Panc1 (cell line): ENCODE results near the gene NUBP1. TPM values are rescaled to one million over a fixed set of nuclear protein-coding genes. Genes with fewer than 3 reads are reported as not detected.

Experiments
- ATAC-seq: fragments of 200-7000 bp; cut with Tn5 transposase; 2 replicates; pipeline ENCODE4 v1.9.1; 2020; ENCODE audit warnings: mild to moderate bottlenecking, moderate library complexity
- BruUV-seq: library from RNA; stranded (reverse); fragments of 400-500 nt; replicated peaks from 2 replicates; lab custom pipeline; 2021; lab: Mats Ljungman, UMichigan
- CTCF ChIA-PET: fragments of 300-600 bp; sonication (Branson Sonifier 250); formaldehyde crosslinking; loops from one replicate; lab custom pipeline; 2022; ENCODE audit warnings: antibody characterized with exemption; lab: Charles Lee
- POLR2A ChIA-PET: fragments of 300-600 bp; sonication (Branson Sonifier 250); formaldehyde crosslinking; loops from one replicate; lab custom pipeline; 2022; ENCODE audit warnings: antibody characterized with exemption; lab: Charles Lee
- DNase-seq: peaks from one replicate; pipeline ENCODE4 v3.0.0-alpha.2; 2010; ENCODE audit warnings: low read depth, low spot score
- H3K27ac ChIP-seq: 2 replicates; pipeline ENCODE4 v1.5.1; 2011; ENCODE audit warnings: mild to moderate bottlenecking, low read length, inconsistent platforms
- H3K27me3 ChIP-seq: fragments of 200-500 bp; sonication (Bioruptor generic); 2 replicates; pipeline ENCODE4 v1.6.0; 2014; ENCODE audit warnings: low read length, inconsistent platforms; ENCODE audit not compliant: control insufficient read depth, insufficient read depth
- H3K36me3 ChIP-seq: fragments of 200-500 bp; sonication (Bioruptor generic); 2 replicates; pipeline ENCODE4 v1.5.1; 2014; ENCODE audit warnings: inconsistent platforms, mild to moderate bottlenecking, low read length, moderate library complexity; ENCODE audit not compliant: control insufficient read depth, insufficient read depth
- H3K4me1 ChIP-seq: 2 replicates; pipeline ENCODE4 v1.5.1; 2011; ENCODE audit warnings: inconsistent platforms, mild to moderate bottlenecking, low read length, moderate library complexity; ENCODE audit not compliant: control insufficient read depth, insufficient read depth
- H3K4me3 ChIP-seq, 2 experiments: 2 replicates each; pipeline ENCODE4 v1.5.1; 2011 to 2012; ENCODE audit warnings: low read depth in 2 of 2, low read length in 2 of 2, mild to moderate bottlenecking in 2 of 2, inconsistent platforms in 1 of 2, moderate library complexity in 1 of 2
- H3K9me3 ChIP-seq: fragments of 200-500 bp; sonication (Bioruptor generic); 2 replicates; pipeline ENCODE4 v1.5.1; 2014; ENCODE audit warnings: low read depth, mild to moderate bottlenecking, inconsistent platforms, low read length, moderate library complexity; ENCODE audit not compliant: control insufficient read depth, insufficient read depth
- CTCF ChIP-seq: fragments of 450-650 bp; IDR thresholded peaks from 2 replicates; pipeline ENCODE4 v1.5.1; 2017; ENCODE audit warnings: mild to moderate bottlenecking
- POLR2AphosphoS5 ChIP-seq: IDR thresholded peaks from 2 replicates; pipeline ENCODE4 v1.6.1; 2012; ENCODE audit warnings: mild to moderate bottlenecking, low read depth, low read length, moderate library complexity
- REST ChIP-seq, 2 experiments: IDR thresholded peaks; 2 replicates each; pipeline ENCODE4 v1.6.1; 2011 to 2012; ENCODE audit warnings: low read depth in 2 of 2, control low read depth in 1 of 2, low read length in 1 of 2, mild to moderate bottlenecking in 1 of 2, moderate library complexity in 1 of 2; ENCODE audit not compliant: insufficient read depth in 1 of 2
- SIN3A ChIP-seq: IDR thresholded peaks from 2 replicates; pipeline ENCODE4 v1.6.1; 2012; ENCODE audit warnings: low read depth, mild to moderate bottlenecking, low read length, moderate library complexity, borderline replicate concordance; ENCODE audit not compliant: insufficient read depth
- TCF7L2 ChIP-seq: IDR thresholded peaks from 2 replicates; pipeline ENCODE4 v1.6.1; 2011; ENCODE audit warnings: mild to moderate bottlenecking, low read depth, low read length, inconsistent platforms
- in situ Hi-C: cut with HindIII; loops from 2 replicates; pipeline ENCODE4 v1.10.0; 2016; ENCODE audit warnings: low sequenced_read_pairs, low pct_unique_long_range_greater_than_20kb
- intact Hi-C: fragments of 100-400 bp; cut with micrococcal nuclease; formaldehyde crosslinking; loops from one replicate; pipeline ENCODE4 v1.10.0; 2022; ENCODE audit not compliant: unreplicated experiment
- total RNA-seq: library from RNA; stranded (reverse); gene quantifications from one replicate; pipeline ENCODE4 v1.2.1, GENCODE V29; 2021; ENCODE audit not compliant: unreplicated experiment

NUBP1 gene
- total RNA-seq, 1 experiment from 2014 or later: 27.5 TPM

GRCh38 chr16:10699756-10700155 lies 43.9 kb upstream of the NUBP1 start:
- POLR2A ChIA-PET: no interaction called here
- intact Hi-C loops: no loop called here
- ATAC-seq: no peak

GRCh38 chr16:10708969-10709368 lies 34.7 kb upstream of the NUBP1 start:
- ChIA-PET POLR2A (no interaction called here), CTCF (no interaction called here)
- Histone ChIP-seq H3K9me3 (no peaks in the 10 kb centered on the region), H3K27me3 (peaks cover 18% of the 10 kb centered on the region), H3K36me3 (no peaks in the 10 kb centered on the region), H3K4me3 (no peak overlapping the region), H3K4me1 (no peaks in the 10 kb centered on the region), H3K27ac (no peak overlapping the region)
- DNase-seq: no peak
- intact Hi-C loops (no loop called here), in situ Hi-C loops (no loop called here)
- BruUV-seq: no TSS peak
- TF ChIP-seq SIN3A (no peak), POLR2AphosphoS5 (no peak), REST (IDR thresholded peaks at IDR 0.05; ENCODE audit: insufficient read depth in 1 of 2, low read depth in 2 of 2, low read length in 1 of 2) (no peak), CTCF (no peak), TCF7L2 (no peak)
- ATAC-seq: no peak

More at GRCh38 chr16:10699756-10700155, 43.9 kb upstream of the NUBP1 start:
- H3K27ac ChIP-seq: no peak overlapping the region
- no peaks in the 10 kb centered on the region for H3K9me3 ChIP-seq
- in situ Hi-C loops: no loop called here
- DNase-seq: no peak
- no peaks in the 10 kb centered on the region for H3K36me3 ChIP-seq
- no peak overlapping the region for H3K4me3 ChIP-seq
- CTCF ChIA-PET: no interaction called here
- TF ChIP-seq TCF7L2: no peak
- TF ChIP-seq CTCF: no peak
- TF ChIP-seq REST (IDR thresholded peaks at IDR 0.05; ENCODE audit: insufficient read depth in 1 of 2, low read depth in 2 of 2, low read length in 1 of 2): no peak
- TF ChIP-seq SIN3A: no peak
- TF ChIP-seq POLR2AphosphoS5: no peak
- no TSS peak for BruUV-seq
- H3K4me1 ChIP-seq: no peaks in the 10 kb centered on the region
- no peaks in the 10 kb centered on the region; the same call in 1 of the 2 replicates for H3K27me3 ChIP-seq
